Right lobe of liver (tissue), 6 donors: Measurements from ENCODE around the gene SERPINB8. TPM values are rescaled to one million over a fixed set of nuclear protein-coding genes. Genes with fewer than 3 reads are reported as not detected.

Experiments used
- ATAC-seq, 4 donors: fragments of 200-7000 bp; cut with Tn5 transposase; one replicate each; pipeline ENCODE4 v1.9.1; 2020; ENCODE audit warnings: mild to moderate bottlenecking in 4 of 4, moderate library complexity in 4 of 4
- DNase-seq, 3 donors: peaks; one replicate each; pipeline ENCODE4 v3.0.0-alpha.2; 2020
- H3K27ac ChIP-seq, 3 donors: fragments of 200-600 bp; one replicate each; pipeline ENCODE4 v1.8.0; 2022
- H3K27me3 ChIP-seq, 2 donors: fragments of 200-600 bp; one replicate each; pipeline ENCODE4 v1.8.0; 2022
- H3K36me3 ChIP-seq, 4 donors: fragments of 200-600 bp; sonication (generic) in 1 of 4; one replicate each; pipeline versions ENCODE4 v1.5.1 to v1.8.0; 2017 to 2022; ENCODE audit warnings: control low read depth in 1 of 4
- H3K4me1 ChIP-seq, 4 donors: fragments of 200-600 bp; sonication (generic) in 1 of 4; one replicate each; pipeline versions ENCODE4 v1.5.1 to v1.8.0; 2017 to 2022; ENCODE audit warnings: control low read depth in 1 of 4
- H3K4me3 ChIP-seq, 3 donors: fragments of 200-600 bp; one replicate each; pipeline ENCODE4 v1.8.0; 2022
- H3K9me3 ChIP-seq, 4 donors: fragments of 200-600 bp; sonication (generic) in 1 of 4; one replicate each; pipeline versions ENCODE4 v1.5.1 to v1.8.0; 2017 to 2022; ENCODE audit warnings: control low read depth in 1 of 4
- POLR2A ChIP-seq: fragments of 450-650 bp; IDR thresholded peaks from one replicate; pipeline ENCODE4 v1.6.1; 2017; ENCODE audit warnings: antibody characterized with exemption, mild to moderate bottlenecking
- WGBS: methylation state at CpG from one replicate; pipeline ENCODE4 v1.1.6; 2018; ENCODE audit warnings: low coverage, low lambda C conversion rate; ENCODE audit not compliant: insufficient coverage; ENCODE audit errors: missing lambda C conversion rate; 5-methylcytosine and 5-hydroxymethylcytosine counted together
- intact Hi-C, 2 donors: fragments of 100-400 bp; cut with DNase I; formaldehyde crosslinking; loops; one replicate each; pipeline versions ENCODE4 v1.11.2 to v1.14.1; 2022
- total RNA-seq, 6 experiments: library from RNA; depleted of rRNA in 2 of 6; stranded (reverse); fragments of >200 nt in 2 of 6; fragmentation: NEBNext Ultra II Directional in 3 of 6; extraction: Animal tissue kit (Norgen Biotek cat#: 25700) in 3 of 6; gene quantifications; one replicate each; pipeline versions ENCODE4 v1.1.0 to v1.2.4, GENCODE V29; 2016 to 2023
- TF ChIP-seq, protein P1 (sequence below), 4 donors: fragments of 200-600 bp in 3 of 4; fragments of 450-650 bp in 1 of 4; IDR thresholded peaks; one replicate each; pipeline versions ENCODE4 v1.5.1 to v1.8.0; 2016 to 2022; ENCODE audit warnings: antibody characterized with exemption in 4 of 4, mild to moderate bottlenecking in 2 of 4
- donor health status: DM: no; HTN: yes; CAD: no.
- donor health status: DM: no; HTN: no; CAD: no.
- donor health status: DM: no; HTN: no; CAD: no.
- donor health status: DM: no; HTN: yes; CAD: no.
- donor health status: DM: no; HTN: yes; CAD: no.

Gene SERPINB8
- total RNA-seq, 6 experiments from 2014 or later, result 2.8 to 44.2 (median 16.8) TPM

DNA sequence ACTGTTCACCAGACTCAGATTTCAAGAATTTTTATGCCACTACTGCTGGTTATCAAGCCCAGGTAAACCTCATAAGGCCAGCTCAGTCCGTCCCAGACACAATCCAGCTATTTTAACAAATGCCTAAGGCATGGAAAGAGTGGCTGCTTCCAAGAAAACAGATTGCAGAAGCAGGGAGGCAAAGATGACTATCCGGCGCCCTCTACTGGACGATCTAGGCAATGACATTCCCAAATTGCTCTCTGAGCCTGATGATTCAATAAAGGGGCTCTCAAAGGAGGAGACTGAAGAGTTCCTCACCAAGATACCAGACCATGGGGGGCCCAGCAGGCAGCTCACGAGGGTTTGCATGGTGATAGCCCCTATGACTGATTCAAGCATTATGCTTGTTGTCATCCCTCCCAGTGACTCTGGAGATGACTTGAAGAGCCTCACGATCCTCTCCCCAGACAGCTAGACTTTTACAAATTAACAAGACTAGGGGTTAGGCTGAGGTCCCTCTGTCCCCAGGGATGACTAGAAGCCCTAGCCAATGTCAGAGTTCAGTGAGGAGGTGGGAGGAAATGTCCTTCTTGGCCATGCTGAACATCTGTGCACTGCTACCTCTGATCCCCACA lies 25.0 kb downstream of the SERPINB8 start:
- TF ChIP-seq, protein P1, sequence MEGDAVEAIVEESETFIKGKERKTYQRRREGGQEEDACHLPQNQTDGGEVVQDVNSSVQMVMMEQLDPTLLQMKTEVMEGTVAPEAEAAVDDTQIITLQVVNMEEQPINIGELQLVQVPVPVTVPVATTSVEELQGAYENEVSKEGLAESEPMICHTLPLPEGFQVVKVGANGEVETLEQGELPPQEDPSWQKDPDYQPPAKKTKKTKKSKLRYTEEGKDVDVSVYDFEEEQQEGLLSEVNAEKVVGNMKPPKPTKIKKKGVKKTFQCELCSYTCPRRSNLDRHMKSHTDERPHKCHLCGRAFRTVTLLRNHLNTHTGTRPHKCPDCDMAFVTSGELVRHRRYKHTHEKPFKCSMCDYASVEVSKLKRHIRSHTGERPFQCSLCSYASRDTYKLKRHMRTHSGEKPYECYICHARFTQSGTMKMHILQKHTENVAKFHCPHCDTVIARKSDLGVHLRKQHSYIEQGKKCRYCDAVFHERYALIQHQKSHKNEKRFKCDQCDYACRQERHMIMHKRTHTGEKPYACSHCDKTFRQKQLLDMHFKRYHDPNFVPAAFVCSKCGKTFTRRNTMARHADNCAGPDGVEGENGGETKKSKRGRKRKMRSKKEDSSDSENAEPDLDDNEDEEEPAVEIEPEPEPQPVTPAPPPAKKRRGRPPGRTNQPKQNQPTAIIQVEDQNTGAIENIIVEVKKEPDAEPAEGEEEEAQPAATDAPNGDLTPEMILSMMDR (IDR thresholded peaks at IDR 0.05), result peak; percentile 81 to 90 (median 87)
- no peak for TF ChIP-seq POLR2A
- no peaks in the 10 kb centered on the region for H3K27me3 ChIP-seq
- no peak overlapping the region for H3K27ac ChIP-seq
- DNase-seq (no peak), ATAC-seq (peak; percentile 74 to 88 (median 86))
- peaks cover 0 to 6% (median 0%) of the 10 kb centered on the region in 4 donors for H3K4me1 ChIP-seq
- WGBS, result 0% methylated on average over 5 of the region's 6 CpGs
- no peaks in the 10 kb centered on the region for H3K36me3 ChIP-seq
- H3K9me3 ChIP-seq, result no peaks in the 10 kb centered on the region
- intact Hi-C loops, result no loop called here
- no peak overlapping the region for H3K4me3 ChIP-seq

DNA sequence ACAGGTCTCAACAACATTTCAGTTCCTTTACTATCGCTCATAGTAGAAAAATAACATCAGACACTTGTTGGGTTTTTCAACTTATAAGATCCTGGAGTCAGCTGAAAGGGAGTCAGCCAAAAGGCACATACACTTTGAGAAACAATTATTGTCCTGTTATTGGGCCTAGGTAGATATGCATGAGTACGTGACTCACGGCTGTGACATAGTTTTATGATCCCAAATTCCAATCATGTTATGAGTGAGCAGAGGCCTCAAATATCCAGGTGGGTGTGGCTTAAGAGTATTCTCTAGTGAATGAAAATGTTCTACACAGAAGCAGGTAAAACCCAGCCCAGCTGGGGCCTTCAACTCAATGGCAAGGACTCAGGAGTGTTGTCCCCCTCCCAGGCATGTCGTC lies 27.2 kb downstream of the SERPINB8 start:
- intact Hi-C loops, result no loop called here
- Histone ChIP-seq H3K9me3 (no peaks in the 10 kb centered on the region), H3K36me3 (no peaks in the 10 kb centered on the region), H3K4me1 (peaks cover 0 to 6% (median 0%) of the 10 kb centered on the region in 4 donors), H3K27me3 (no peaks in the 10 kb centered on the region), H3K27ac (no peak overlapping the region), H3K4me3 (no peak overlapping the region)
- WGBS, result 86% methylated on average over 3 of the region's 4 CpGs
- no peak for TF ChIP-seq POLR2A
- TF ChIP-seq, protein P1 (IDR thresholded peaks at IDR 0.05), result no peak
- ATAC-seq, result no peak
- no peak for DNase-seq

DNA sequence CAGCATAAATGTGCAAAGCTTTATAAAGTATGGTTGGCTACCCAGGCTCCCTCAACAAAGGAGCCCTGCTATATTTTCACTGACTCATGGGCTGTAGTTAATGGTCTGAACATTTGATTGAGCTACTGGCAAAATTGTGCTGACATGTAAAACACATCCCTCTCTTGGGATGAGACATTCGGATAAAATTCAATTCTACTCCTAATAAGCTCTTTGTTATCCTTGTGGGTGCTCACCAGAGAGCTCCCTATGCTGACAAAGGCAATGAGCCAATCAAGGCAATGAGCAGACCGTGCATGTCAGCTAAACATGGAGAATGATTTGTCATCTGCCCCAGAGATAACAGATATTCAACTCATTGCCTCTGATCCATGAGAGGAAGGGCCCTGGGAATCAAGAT lies 27.7 kb downstream of the SERPINB8 start:
- intact Hi-C loops, result no loop called here

DNA sequence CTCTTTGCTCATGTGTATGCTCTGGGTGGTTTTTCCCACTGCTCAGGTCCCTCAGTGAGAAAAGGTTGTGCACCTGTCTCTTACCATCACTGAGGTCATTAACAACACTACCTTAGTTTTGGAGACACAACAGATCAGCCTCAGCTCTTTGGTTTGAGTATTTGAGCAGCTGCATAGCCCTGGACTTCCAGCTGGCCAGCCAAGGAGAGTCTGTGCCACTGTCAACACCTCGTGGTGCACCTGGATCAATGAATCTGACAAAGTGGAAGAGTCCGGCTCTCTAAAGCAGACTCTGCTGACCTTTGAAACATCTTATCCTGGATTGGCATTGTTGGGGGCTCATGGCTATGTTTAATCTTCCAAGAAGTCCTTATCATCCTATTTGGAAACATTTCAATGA lies 30.0 kb downstream of the SERPINB8 start:
- no peak overlapping the region for H3K27ac ChIP-seq
- H3K4me1 ChIP-seq, result no peaks in the 10 kb centered on the region
- intact Hi-C loops, result no loop called here
- DNase-seq (no peak), ATAC-seq (peak in 1 of 4 donors; percentile 29)
- no peaks in the 10 kb centered on the region for H3K36me3 ChIP-seq
- H3K27me3 ChIP-seq, result no peaks in the 10 kb centered on the region
- TF ChIP-seq POLR2A, result no peak
- TF ChIP-seq, protein P1 (IDR thresholded peaks at IDR 0.05), result no peak
- WGBS, result 34% methylated on average over 2 of the region's 2 CpGs
- H3K4me3 ChIP-seq, result no peak overlapping the region
- no peaks in the 10 kb centered on the region for H3K9me3 ChIP-seq

More for the DNA sequence above, 27.7 kb downstream of the SERPINB8 start:
- ATAC-seq (no peak), DNase-seq (no peak)
- 83% methylated on average over 1 of the region's 2 CpGs for WGBS
- Histone ChIP-seq H3K27me3 (no peaks in the 10 kb centered on the region), H3K4me3 (no peak overlapping the region), H3K36me3 (no peaks in the 10 kb centered on the region), H3K27ac (no peak overlapping the region), H3K9me3 (no peaks in the 10 kb centered on the region), H3K4me1 (peaks cover 0 to 6% (median 0%) of the 10 kb centered on the region in 4 donors)
- TF ChIP-seq, protein P1 (IDR thresholded peaks at IDR 0.05), result no peak
- no peak for TF ChIP-seq POLR2A
